ENCODE measurements around the gene NDUFB10. TPM values are rescaled to one million over a fixed set of nuclear protein-coding genes. Genes with fewer than 3 reads are reported as not detected.

The NDUFB10 gene
- total RNA-seq, 4 donors from 2014 or later, result 172 to 215 (median 189) TPM

DNA sequence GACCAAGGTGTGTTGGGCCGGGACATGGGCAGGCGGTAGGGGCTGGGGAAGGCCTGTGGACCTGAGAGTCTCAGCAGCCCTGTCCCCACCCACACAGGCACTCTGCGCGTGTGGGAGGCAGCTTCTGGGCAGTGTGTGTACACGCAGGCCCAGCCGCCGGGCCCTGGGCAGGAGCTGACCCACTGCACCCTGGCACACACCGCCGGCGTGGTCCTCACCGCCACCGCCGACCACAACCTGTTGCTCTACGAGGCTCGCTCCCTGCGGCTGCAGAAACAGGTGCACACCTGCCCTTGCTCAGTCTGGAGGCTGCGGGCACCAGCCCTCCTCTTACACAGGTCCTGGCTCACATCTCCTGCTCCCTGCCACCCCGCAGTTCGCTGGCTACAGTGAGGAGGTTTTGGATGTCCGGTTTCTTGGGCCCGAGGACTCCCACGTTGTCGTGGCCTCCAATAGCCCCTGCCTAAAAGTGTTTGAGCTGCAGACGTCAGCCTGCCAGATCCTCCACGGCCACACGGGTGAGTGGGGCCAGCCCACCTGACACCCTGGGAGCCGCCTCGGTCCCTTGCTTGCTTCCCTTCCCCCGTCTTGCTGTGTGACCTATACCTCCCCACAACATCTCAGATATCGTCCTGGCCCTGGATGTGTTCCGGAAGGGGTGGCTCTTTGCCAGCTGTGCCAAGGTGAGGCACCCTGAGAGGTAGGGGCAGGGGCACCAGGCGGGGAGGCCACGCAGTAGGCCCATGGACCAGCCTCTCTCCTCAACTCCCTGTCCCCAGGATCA is 16.3 kb downstream of the NDUFB10 start:
- intact Hi-C loops (cut with DNase I), result no loop called here
- no peak for DNase-seq

DNA sequence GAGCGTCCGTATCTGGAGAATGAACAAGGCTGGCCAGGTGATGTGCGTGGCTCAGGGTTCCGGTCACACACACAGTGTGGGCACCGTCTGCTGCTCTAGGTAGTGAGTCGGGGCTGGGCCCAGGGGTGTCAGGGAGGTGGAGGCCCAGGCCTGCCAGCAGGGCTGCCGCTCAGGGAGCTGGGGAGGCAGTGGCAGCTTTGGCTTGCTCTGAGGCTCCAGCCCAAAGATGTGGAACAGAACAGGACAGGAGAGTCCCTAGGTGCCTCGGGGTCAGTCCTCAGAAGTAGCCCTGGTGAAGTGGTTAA is 16.8 kb downstream of the NDUFB10 start:
- no peak for DNase-seq
- Histone ChIP-seq H3K4me1 (peaks cover 30 to 69% (median 35%) of the 10 kb centered on the region in 3 donors), H3K27ac (no peak overlapping the region), H3K36me3 (peaks cover 32 to 55% (median 41%) of the 10 kb centered on the region in 3 donors), H3K9me3 (no peaks in the 10 kb centered on the region), H3K4me3 (no peak overlapping the region), H3K27me3 (peaks cover 0 to 68% (median 12%) of the 10 kb centered on the region in 4 donors)
- intact Hi-C loops (cut with DNase I), result no loop called here
- 85 to 100% methylated on average over 1 to 5 of the region's 8 CpGs for WGBS, 2 donors
- TF ChIP-seq POLR2A (IDR thresholded peaks at IDR 0.05), result no peak

More for the DNA sequence above, 16.3 kb downstream of the NDUFB10 start:
- WGBS, 2 donors, result 94% methylated on average over 20 to 23 of the region's 33 CpGs
- Histone ChIP-seq H3K36me3 (peaks cover 32 to 55% (median 41%) of the 10 kb centered on the region in 3 donors), H3K27me3 (peaks cover 0 to 63% (median 9%) of the 10 kb centered on the region in 4 donors), H3K4me1 (peaks cover 34 to 69% (median 38%) of the 10 kb centered on the region in 3 donors), H3K4me3 (no peak overlapping the region), H3K27ac (no peak overlapping the region), H3K9me3 (no peaks in the 10 kb centered on the region)
- TF ChIP-seq POLR2A (IDR thresholded peaks at IDR 0.05), result no peak
- TF ChIP-seq, protein P1, sequence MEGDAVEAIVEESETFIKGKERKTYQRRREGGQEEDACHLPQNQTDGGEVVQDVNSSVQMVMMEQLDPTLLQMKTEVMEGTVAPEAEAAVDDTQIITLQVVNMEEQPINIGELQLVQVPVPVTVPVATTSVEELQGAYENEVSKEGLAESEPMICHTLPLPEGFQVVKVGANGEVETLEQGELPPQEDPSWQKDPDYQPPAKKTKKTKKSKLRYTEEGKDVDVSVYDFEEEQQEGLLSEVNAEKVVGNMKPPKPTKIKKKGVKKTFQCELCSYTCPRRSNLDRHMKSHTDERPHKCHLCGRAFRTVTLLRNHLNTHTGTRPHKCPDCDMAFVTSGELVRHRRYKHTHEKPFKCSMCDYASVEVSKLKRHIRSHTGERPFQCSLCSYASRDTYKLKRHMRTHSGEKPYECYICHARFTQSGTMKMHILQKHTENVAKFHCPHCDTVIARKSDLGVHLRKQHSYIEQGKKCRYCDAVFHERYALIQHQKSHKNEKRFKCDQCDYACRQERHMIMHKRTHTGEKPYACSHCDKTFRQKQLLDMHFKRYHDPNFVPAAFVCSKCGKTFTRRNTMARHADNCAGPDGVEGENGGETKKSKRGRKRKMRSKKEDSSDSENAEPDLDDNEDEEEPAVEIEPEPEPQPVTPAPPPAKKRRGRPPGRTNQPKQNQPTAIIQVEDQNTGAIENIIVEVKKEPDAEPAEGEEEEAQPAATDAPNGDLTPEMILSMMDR (IDR thresholded peaks at IDR 0.05), result no peak

DNA sequence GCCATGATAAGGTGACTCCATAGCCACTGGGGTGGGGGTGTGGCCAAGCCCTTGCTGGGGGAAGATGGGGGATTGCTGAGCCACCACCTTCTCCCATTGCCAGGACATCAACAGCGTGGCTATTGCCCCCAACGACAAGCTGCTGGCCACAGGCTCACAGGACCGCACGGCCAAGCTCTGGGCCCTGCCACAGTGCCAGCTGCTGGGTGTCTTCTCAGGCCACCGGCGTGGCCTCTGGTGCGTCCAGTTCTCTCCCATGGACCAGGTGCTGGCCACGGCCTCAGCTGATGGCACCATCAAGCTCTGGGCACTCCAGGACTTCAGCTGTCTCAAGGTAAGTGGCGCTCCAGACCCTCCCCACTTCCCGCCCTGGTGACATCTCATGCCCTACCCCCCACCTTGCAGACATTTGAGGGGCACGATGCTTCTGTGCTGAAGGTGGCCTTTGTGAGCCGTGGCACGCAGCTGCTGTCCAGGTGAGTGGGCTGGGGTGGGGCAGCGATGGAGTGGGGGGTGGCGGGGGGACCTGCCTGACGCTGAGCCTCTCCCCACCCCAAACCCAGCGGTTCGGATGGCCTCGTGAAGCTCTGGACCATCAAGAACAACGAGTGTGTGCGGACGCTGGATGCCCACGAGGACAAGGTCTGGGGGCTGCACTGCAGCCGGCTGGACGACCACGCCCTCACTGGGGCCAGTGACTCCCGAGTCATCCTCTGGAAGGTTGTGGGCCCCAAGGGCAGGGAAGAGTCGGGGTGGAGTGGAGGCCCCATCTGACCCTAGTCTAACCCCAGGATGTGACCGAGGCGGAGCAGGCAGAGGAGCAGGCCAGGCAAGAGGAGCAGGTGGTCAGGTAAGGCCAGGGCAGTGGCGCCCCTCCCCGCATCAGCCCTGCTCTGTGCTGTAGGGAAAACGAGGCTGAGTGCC is 17.9 kb downstream of the NDUFB10 start:
- DNase-seq, result no peak
- H3K27ac ChIP-seq, result peak overlapping the region in 3 of 4 donors; percentile 13 to 83 (median 14)
- 73% methylated on average over 7 of the region's 33 CpGs; no CpG with 5 or more reads in 1 of the 2 donors for WGBS, 2 donors
- H3K27me3 ChIP-seq, result peaks cover 0 to 79% (median 13%) of the 10 kb centered on the region in 4 donors
- no peak overlapping the region for H3K4me3 ChIP-seq
- peaks cover 32 to 55% (median 41%) of the 10 kb centered on the region in 3 donors for H3K36me3 ChIP-seq
- no peak for TF ChIP-seq POLR2A (IDR thresholded peaks at IDR 0.05)
- H3K9me3 ChIP-seq, result no peaks in the 10 kb centered on the region
- H3K4me1 ChIP-seq, result peaks cover 28 to 72% (median 37%) of the 10 kb centered on the region in 3 donors
- intact Hi-C loops (cut with DNase I), result no loop called here

DNA sequence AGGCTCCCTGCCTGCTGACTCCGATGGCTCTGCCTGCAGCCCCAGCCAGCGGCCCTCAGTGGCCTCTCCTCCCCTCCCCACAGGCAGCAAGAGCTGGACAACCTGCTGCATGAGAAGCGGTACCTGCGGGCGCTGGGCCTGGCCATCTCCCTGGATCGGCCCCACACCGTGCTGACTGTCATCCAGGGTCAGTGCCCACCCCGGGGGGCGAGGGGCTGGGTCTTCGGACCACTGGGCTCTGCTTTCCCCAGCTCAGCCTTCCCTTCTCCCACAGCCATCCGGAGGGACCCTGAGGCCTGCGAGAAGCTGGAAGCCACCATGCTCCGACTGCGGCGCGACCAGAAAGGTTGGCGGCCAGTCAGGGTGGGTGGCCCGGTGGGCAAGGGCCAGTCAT is 18.5 kb downstream of the NDUFB10 start:
- peaks cover 21 to 72% (median 31%) of the 10 kb centered on the region in 3 donors for H3K4me1 ChIP-seq
- H3K4me3 ChIP-seq, result no peak overlapping the region
- H3K36me3 ChIP-seq, result peaks cover 32 to 55% (median 41%) of the 10 kb centered on the region in 3 donors
- no CpG with 5 or more reads among the region's 18 CpGs for WGBS, 2 donors
- H3K27ac ChIP-seq, result peak overlapping the region in 3 of 4 donors; percentile 2 to 83 (median 82)
- H3K9me3 ChIP-seq, result no peaks in the 10 kb centered on the region
- peaks cover 0 to 85% (median 13%) of the 10 kb centered on the region in 4 donors for H3K27me3 ChIP-seq
- no peak for DNase-seq
- intact Hi-C loops (cut with DNase I), result no loop called here
- no peak for TF ChIP-seq POLR2A (IDR thresholded peaks at IDR 0.05)
- TF ChIP-seq, protein P1 (IDR thresholded peaks at IDR 0.05), result no peak

DNA sequence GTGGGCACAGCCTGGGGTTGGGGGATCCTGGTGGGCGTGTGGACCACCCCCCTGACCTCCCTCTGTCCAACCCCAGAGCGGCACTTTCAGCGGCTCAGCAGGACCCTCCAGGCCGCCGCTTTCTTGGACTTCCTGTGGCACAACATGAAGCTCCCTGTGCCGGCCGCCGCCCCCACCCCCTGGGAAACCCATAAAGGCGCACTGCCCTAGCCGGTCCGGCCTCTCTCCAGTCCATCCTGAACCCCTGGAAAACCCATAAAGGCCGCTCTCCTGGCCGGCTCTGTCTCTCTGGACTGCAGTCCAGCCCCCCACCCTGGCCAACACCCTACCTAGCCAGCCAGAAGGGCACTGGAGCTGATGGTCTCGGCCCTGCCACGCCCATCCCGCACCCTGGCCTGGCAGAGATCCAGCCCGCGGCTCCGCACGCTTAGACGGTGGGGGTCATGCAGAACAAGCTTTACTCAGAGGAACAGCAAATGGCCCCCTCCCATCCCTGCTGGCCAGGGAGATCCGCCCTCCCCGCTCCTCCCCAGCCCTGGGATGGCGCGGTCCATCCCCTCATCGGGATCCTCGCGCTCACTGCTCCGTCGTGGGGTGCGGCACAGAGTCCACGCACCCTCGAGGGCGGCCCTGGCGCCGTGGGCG is 19.3 kb downstream of the NDUFB10 start:
- H3K27me3 ChIP-seq, result peaks cover 0 to 93% (median 13%) of the 10 kb centered on the region in 4 donors
- no peak for TF ChIP-seq POLR2A (IDR thresholded peaks at IDR 0.05)
- TF ChIP-seq, protein P1 (IDR thresholded peaks at IDR 0.05), result no peak
- no peaks in the 10 kb centered on the region for H3K9me3 ChIP-seq
- no peak for DNase-seq
- peak overlapping the region; percentile 36 to 50 (median 44) for H3K4me3 ChIP-seq
- intact Hi-C loops (cut with DNase I), result no loop called here
- peaks cover 25 to 72% (median 29%) of the 10 kb centered on the region in 3 donors for H3K4me1 ChIP-seq
- peak overlapping the region; percentile 52 to 83 (median 80) for H3K27ac ChIP-seq
- 90% methylated on average over 4 of the region's 37 CpGs; no CpG with 5 or more reads in 1 of the 2 donors for WGBS, 2 donors
- peaks cover 32 to 53% (median 41%) of the 10 kb centered on the region in 3 donors for H3K36me3 ChIP-seq

All from esophagus squamous epithelium (tissue), 5 donors.